Activated T-helper 2 cell treated with anti-CD3 and anti-CD28 coated beads, Interferon-gamma antibody, Interleukin-2, Interleukin-4, amounts not matched to agents 10 μg/mL and 5 μg/mL and 100 μg/mL, durations not matched to agents 14 hours and 24 hours and 36 hours (primary cell): ENCODE results near the gene TMED6. TPM values are rescaled to one million over a fixed set of nuclear protein-coding genes. Genes with fewer than 3 reads are reported as not detected.
"Not testable (repeated sequence)": the region's sequence is repeated elsewhere in the genome, so short reads cannot be mapped to it uniquely, and the experiment has no call there.

Experiments used
- DNase-seq: peaks from one replicate; pipeline ENCODE4 v3.0.0; 2021; ENCODE audit warnings: low spot score
- H3K27ac Mint-ChIP-seq: one replicate; pipeline ENCODE4 v1.8.0; 2021; ENCODE audit warnings: mixed read lengths
- H3K27me3 Mint-ChIP-seq: one replicate; pipeline ENCODE4 v1.8.0; 2021; ENCODE audit warnings: low read depth, mixed read lengths
- H3K36me3 Mint-ChIP-seq: one replicate; pipeline ENCODE4 v1.8.0; 2021; ENCODE audit warnings: low read depth, mixed read lengths
- H3K4me1 Mint-ChIP-seq: one replicate; pipeline ENCODE4 v1.8.0; 2021; ENCODE audit warnings: low read depth, mixed read lengths
- H3K4me3 Mint-ChIP-seq: one replicate; pipeline ENCODE4 v1.8.0; 2021; ENCODE audit warnings: low read depth, mild to moderate bottlenecking, moderate library complexity, mixed read lengths
- H3K9me3 Mint-ChIP-seq: one replicate; pipeline ENCODE4 v1.8.0; 2021; ENCODE audit warnings: mixed read lengths
- intact Hi-C: fragments of 100-400 bp; cut with micrococcal nuclease; formaldehyde crosslinking; loops from one replicate; pipeline ENCODE4 v1.15.1; 2023
- total RNA-seq: library from RNA; stranded (reverse); gene quantifications from 2 replicates; pipeline ENCODE4 v1.2.3, GENCODE V29; 2022

Gene TMED6
- total RNA-seq, 1 donor from 2014 or later: 1.9 TPM

- no peaks in the 10 kb centered on the region for H3K27me3 Mint-ChIP-seq
- H3K9me3 Mint-ChIP-seq: no peaks in the 10 kb centered on the region
- DNase-seq: no peak
- no peak overlapping the region for H3K4me3 Mint-ChIP-seq
- peaks cover 13% of the 10 kb centered on the region for H3K4me1 Mint-ChIP-seq
- H3K36me3 Mint-ChIP-seq: peaks cover 60% of the 10 kb centered on the region
- H3K27ac Mint-ChIP-seq: no peak overlapping the region
- intact Hi-C loops: no loop called here
Observed at GRCh38 chr16:69376393-69377059, 24.9 kb upstream of the TMED6 start.

- Mint-ChIP-seq H3K27me3 (no peaks in the 10 kb centered on the region), H3K4me1 (peaks cover 8% of the 10 kb centered on the region), H3K9me3 (no peaks in the 10 kb centered on the region), H3K36me3 (peaks cover 61% of the 10 kb centered on the region), H3K4me3 (no peak overlapping the region), H3K27ac (no peak overlapping the region)
- no peak for DNase-seq
- intact Hi-C loops: no loop called here
Observed at GRCh38 chr16:69373019-69373418, 21.4 kb upstream of the TMED6 start.

GRCh38 chr16:69371564-69371963 is 20.0 kb upstream of the TMED6 start:
- DNase-seq: no peak
- no peak overlapping the region for H3K4me3 Mint-ChIP-seq
- peaks cover 67% of the 10 kb centered on the region for H3K36me3 Mint-ChIP-seq
- peaks cover 9% of the 10 kb centered on the region for H3K4me1 Mint-ChIP-seq
- no peaks in the 10 kb centered on the region for H3K9me3 Mint-ChIP-seq
- no peak overlapping the region for H3K27ac Mint-ChIP-seq
- H3K27me3 Mint-ChIP-seq: no peaks in the 10 kb centered on the region
- intact Hi-C loops: no loop called here

- Mint-ChIP-seq H3K4me1 (peaks cover 13% of the 10 kb centered on the region), H3K4me3 (no peak overlapping the region), H3K27me3 (no peaks in the 10 kb centered on the region), H3K36me3 (peaks cover 77% of the 10 kb centered on the region), H3K9me3 (no peaks in the 10 kb centered on the region), H3K27ac (no peak overlapping the region)
- intact Hi-C loops: no loop called here
- DNase-seq: no peak
Observed at GRCh38 chr16:69368866-69369265, 17.3 kb upstream of the TMED6 start.

- Mint-ChIP-seq H3K36me3 (peaks cover 75% of the 10 kb centered on the region), H3K27ac (no peak overlapping the region), H3K27me3 (no peaks in the 10 kb centered on the region), H3K4me1 (peaks cover 9% of the 10 kb centered on the region), H3K9me3 (no peaks in the 10 kb centered on the region), H3K4me3 (no peak overlapping the region)
- intact Hi-C loops: no loop called here
- DNase-seq: no peak
Observed at GRCh38 chr16:69367980-69368379, 16.4 kb upstream of the TMED6 start.

- intact Hi-C loops: no loop called here
- Mint-ChIP-seq H3K4me3 (no peak overlapping the region), H3K9me3 (no peaks in the 10 kb centered on the region), H3K27me3 (no peaks in the 10 kb centered on the region), H3K27ac (no peak overlapping the region), H3K36me3 (peaks cover 70% of the 10 kb centered on the region), H3K4me1 (peaks cover 8% of the 10 kb centered on the region)
- no peak for DNase-seq
Observed at GRCh38 chr16:69366431-69366830, 14.8 kb upstream of the TMED6 start.

GRCh38 chr16:69365901-69366300 is 14.3 kb upstream of the TMED6 start:
- Mint-ChIP-seq H3K27ac (peak overlapping the region; percentile 57), H3K36me3 (peaks cover 73% of the 10 kb centered on the region), H3K4me1 (peaks cover 8% of the 10 kb centered on the region), H3K27me3 (no peaks in the 10 kb centered on the region), H3K9me3 (no peaks in the 10 kb centered on the region), H3K4me3 (no peak overlapping the region)
- intact Hi-C loops: no loop called here
- DNase-seq: no peak

- Mint-ChIP-seq H3K27ac (no peak overlapping the region), H3K27me3 (no peaks in the 10 kb centered on the region), H3K4me1 (peaks cover 8% of the 10 kb centered on the region), H3K36me3 (peaks cover 66% of the 10 kb centered on the region), H3K9me3 (no peaks in the 10 kb centered on the region), H3K4me3 (no peak overlapping the region)
- intact Hi-C loops: no loop called here
- DNase-seq: no peak
Observed at GRCh38 chr16:69364088-69364487, 12.5 kb upstream of the TMED6 start.

GRCh38 chr16:69363281-69363717 is 11.7 kb upstream of the TMED6 start:
- H3K4me3 Mint-ChIP-seq: no peak overlapping the region
- H3K27me3 Mint-ChIP-seq: no peaks in the 10 kb centered on the region
- no peaks in the 10 kb centered on the region for H3K9me3 Mint-ChIP-seq
- H3K36me3 Mint-ChIP-seq: peaks cover 59% of the 10 kb centered on the region
- peaks cover 8% of the 10 kb centered on the region for H3K4me1 Mint-ChIP-seq
- no peak overlapping the region for H3K27ac Mint-ChIP-seq
- no peak for DNase-seq
- intact Hi-C loops: no loop called here

GRCh38 chr16:69360070-69360469 is 8.5 kb upstream of the TMED6 start:
- H3K4me3 Mint-ChIP-seq, H3K9me3 Mint-ChIP-seq, H3K4me1 Mint-ChIP-seq, H3K27me3 Mint-ChIP-seq, intact Hi-C loops, DNase-seq, H3K27ac Mint-ChIP-seq: not testable (repeated sequence)
- peaks cover 57% of the 10 kb centered on the region for H3K36me3 Mint-ChIP-seq

- peaks cover 25% of the 10 kb centered on the region for H3K36me3 Mint-ChIP-seq
- intact Hi-C loops: no loop called here
- H3K4me1 Mint-ChIP-seq: peaks cover 5% of the 10 kb centered on the region
- H3K9me3 Mint-ChIP-seq: no peaks in the 10 kb centered on the region
- no peaks in the 10 kb centered on the region for H3K27me3 Mint-ChIP-seq
- no peak overlapping the region for H3K27ac Mint-ChIP-seq
- H3K4me3 Mint-ChIP-seq: no peak overlapping the region
- no peak for DNase-seq
Observed at GRCh38 chr16:69350536-69351133, 951 bp downstream of the TMED6 start.

GRCh38 chr16:69349536-69349935 is 2.0 kb downstream of the TMED6 start:
- Mint-ChIP-seq H3K36me3 (peaks cover 22% of the 10 kb centered on the region), H3K9me3 (no peaks in the 10 kb centered on the region), H3K27ac (no peak overlapping the region), H3K27me3 (no peaks in the 10 kb centered on the region), H3K4me1 (peaks cover 6% of the 10 kb centered on the region), H3K4me3 (no peak overlapping the region)
- no peak for DNase-seq
- intact Hi-C loops: no loop called here

GRCh38 chr16:69348222-69348621 is 3.4 kb downstream of the TMED6 start:
- no peak for DNase-seq
- Mint-ChIP-seq H3K4me3 (no peak overlapping the region), H3K27me3 (no peaks in the 10 kb centered on the region), H3K36me3 (peaks cover 28% of the 10 kb centered on the region), H3K4me1 (peaks cover 8% of the 10 kb centered on the region), H3K27ac (no peak overlapping the region), H3K9me3 (no peaks in the 10 kb centered on the region)
- intact Hi-C loops: no loop called here
